Activated CD8-positive, alpha-beta T cell treated with anti-CD3 and anti-CD28 coated beads for 36 hours (primary cell): Measurements from ENCODE around the gene WNT3. TPM values are rescaled to one million over a fixed set of nuclear protein-coding genes. Genes with fewer than 3 reads are reported as not detected.

Experiments
- ATAC-seq: fragments of 200-7000 bp; cut with Tn5 transposase; one replicate; pipeline ENCODE4 v1.10.0; 2021; ENCODE audit warnings: mild to moderate bottlenecking, moderate library complexity
- CTCF ChIA-PET: fragments of 350-600 bp; sonication (Branson Sonifier 250); formaldehyde crosslinking; loops from one replicate; lab custom pipeline; 2021; ENCODE audit warnings: antibody characterized with exemption; lab: Charles Lee
- POLR2A ChIA-PET: fragments of 350-600 bp; sonication (Branson Sonifier 250); formaldehyde crosslinking; loops from one replicate; lab custom pipeline; 2021; ENCODE audit warnings: antibody characterized with exemption; lab: Charles Lee
- DNase-seq: peaks from one replicate; pipeline ENCODE4 v3.0.0-alpha.2; 2020
- H3K27ac Mint-ChIP-seq: one replicate; pipeline ENCODE4 v1.8.0; 2021; ENCODE audit warnings: mild to moderate bottlenecking, mixed read lengths
- H3K27me3 Mint-ChIP-seq: one replicate; pipeline ENCODE4 v1.8.0; 2021; ENCODE audit warnings: mixed read lengths
- H3K36me3 Mint-ChIP-seq: one replicate; pipeline ENCODE4 v1.8.0; 2021; ENCODE audit warnings: low read depth, mixed read lengths
- H3K4me1 Mint-ChIP-seq: one replicate; pipeline ENCODE4 v1.8.0; 2021; ENCODE audit warnings: low read depth, mixed read lengths
- H3K4me3 Mint-ChIP-seq: one replicate; pipeline ENCODE4 v1.8.0; 2021; ENCODE audit warnings: mild to moderate bottlenecking, moderate library complexity, mixed read lengths
- H3K9me3 Mint-ChIP-seq: one replicate; pipeline ENCODE4 v1.8.0; 2021; ENCODE audit warnings: mixed read lengths
- CTCF ChIP-seq: fragments of 200-600 bp; IDR thresholded peaks from one replicate; pipeline ENCODE4 v1.8.0; 2022; ENCODE audit warnings: antibody characterized with exemption, mild to moderate bottlenecking
- intact Hi-C: fragments of 100-400 bp; cut with micrococcal nuclease; formaldehyde crosslinking; loops from one replicate; pipeline ENCODE4 v1.10.0; 2022
- total RNA-seq, 2 experiments: library from RNA; stranded (reverse); gene quantifications; one replicate each; pipeline ENCODE4 v1.2.3, GENCODE V29; 2021

The WNT3 gene
- total RNA-seq, 2 experiments from 2014 or later = 0.09 TPM; not detected in 1

GRCh38 chr17:46792071-46792470, 26.4 kb downstream of the WNT3 start:
- Mint-ChIP-seq H3K4me1 (no peaks in the 10 kb centered on the region), H3K9me3 (no peaks in the 10 kb centered on the region), H3K4me3 (no peak overlapping the region), H3K27me3 (peaks cover 20% of the 10 kb centered on the region), H3K36me3 (no peaks in the 10 kb centered on the region), H3K27ac (no peak overlapping the region)
- POLR2A ChIA-PET = no interaction called here
- no peak for DNase-seq
- intact Hi-C loops = no loop called here
- CTCF ChIA-PET = no interaction called here
- TF ChIP-seq CTCF = no peak
- no peak for ATAC-seq

GRCh38 chr17:46791531-46791930, 27.0 kb downstream of the WNT3 start:
- DNase-seq = no peak
- no peak overlapping the region for H3K4me3 Mint-ChIP-seq
- POLR2A ChIA-PET = no interaction called here
- intact Hi-C loops = no loop called here
- H3K27me3 Mint-ChIP-seq = peaks cover 20% of the 10 kb centered on the region
- no peak for TF ChIP-seq CTCF
- no peak for ATAC-seq
- no peak overlapping the region for H3K27ac Mint-ChIP-seq
- H3K9me3 Mint-ChIP-seq = no peaks in the 10 kb centered on the region
- CTCF ChIA-PET = no interaction called here
- H3K36me3 Mint-ChIP-seq = no peaks in the 10 kb centered on the region
- H3K4me1 Mint-ChIP-seq = no peaks in the 10 kb centered on the region

GRCh38 chr17:46790216-46790615, 28.3 kb downstream of the WNT3 start:
- TF ChIP-seq CTCF = no peak
- H3K36me3 Mint-ChIP-seq = no peaks in the 10 kb centered on the region
- CTCF ChIA-PET = no interaction called here
- no peaks in the 10 kb centered on the region for H3K4me1 Mint-ChIP-seq
- DNase-seq (no peak), ATAC-seq (no peak)
- no peak overlapping the region for H3K27ac Mint-ChIP-seq
- H3K9me3 Mint-ChIP-seq = no peaks in the 10 kb centered on the region
- no peak overlapping the region for H3K4me3 Mint-ChIP-seq
- POLR2A ChIA-PET = no interaction called here
- intact Hi-C loops = no loop called here
- peaks cover 13% of the 10 kb centered on the region for H3K27me3 Mint-ChIP-seq

GRCh38 chr17:46789610-46790009, 28.9 kb downstream of the WNT3 start:
- ATAC-seq (no peak), DNase-seq (no peak)
- TF ChIP-seq CTCF = no peak
- H3K4me1 Mint-ChIP-seq = no peaks in the 10 kb centered on the region
- peaks cover 13% of the 10 kb centered on the region for H3K27me3 Mint-ChIP-seq
- POLR2A ChIA-PET = no interaction called here
- H3K9me3 Mint-ChIP-seq = no peaks in the 10 kb centered on the region
- H3K4me3 Mint-ChIP-seq = no peak overlapping the region
- no peaks in the 10 kb centered on the region for H3K36me3 Mint-ChIP-seq
- CTCF ChIA-PET = no interaction called here
- H3K27ac Mint-ChIP-seq = no peak overlapping the region
- intact Hi-C loops = no loop called here

- H3K4me1 Mint-ChIP-seq = no peaks in the 10 kb centered on the region
- TF ChIP-seq CTCF = no peak
- DNase-seq (no peak), ATAC-seq (no peak)
- POLR2A ChIA-PET = no interaction called here
- no peaks in the 10 kb centered on the region for H3K9me3 Mint-ChIP-seq
- intact Hi-C loops = no loop called here
- CTCF ChIA-PET = no interaction called here
- H3K36me3 Mint-ChIP-seq = no peaks in the 10 kb centered on the region
- H3K27me3 Mint-ChIP-seq = peaks cover 11% of the 10 kb centered on the region
- no peak overlapping the region for H3K4me3 Mint-ChIP-seq
- no peak overlapping the region for H3K27ac Mint-ChIP-seq
These were observed 29.7 kb downstream of the WNT3 start for GRCh38 chr17:46788796-46789195.
